GM12864 (cell line): ENCODE data around the gene CRADD.
"Not testable (repeated sequence)": the region's sequence is repeated elsewhere in the genome, so short reads cannot be mapped to it uniquely, and the experiment has no call there.

Experiments used
- DNase-seq: peaks from one replicate; pipeline ENCODE4 v3.0.0-alpha.2; 2011; ENCODE audit warnings: low read depth
- H3K4me3 ChIP-seq: 2 replicates; pipeline ENCODE4 v1.5.1; 2011; ENCODE audit warnings: mild to moderate bottlenecking, low read depth, low read length, control low read depth
- CTCF ChIP-seq: IDR thresholded peaks from 2 replicates; pipeline ENCODE4 v1.5.1; 2011; ENCODE audit warnings: low read depth, mild to moderate bottlenecking, moderate library complexity, low read length, control low read depth, inconsistent platforms; ENCODE audit errors: missing control alignments

Gene CRADD

GRCh38 chr12:93780101-93780641 lies 103.0 kb downstream of the CRADD start:
- DNase-seq = no peak
- no peak for TF ChIP-seq CTCF
- no peak overlapping the region for H3K4me3 ChIP-seq

DNA sequence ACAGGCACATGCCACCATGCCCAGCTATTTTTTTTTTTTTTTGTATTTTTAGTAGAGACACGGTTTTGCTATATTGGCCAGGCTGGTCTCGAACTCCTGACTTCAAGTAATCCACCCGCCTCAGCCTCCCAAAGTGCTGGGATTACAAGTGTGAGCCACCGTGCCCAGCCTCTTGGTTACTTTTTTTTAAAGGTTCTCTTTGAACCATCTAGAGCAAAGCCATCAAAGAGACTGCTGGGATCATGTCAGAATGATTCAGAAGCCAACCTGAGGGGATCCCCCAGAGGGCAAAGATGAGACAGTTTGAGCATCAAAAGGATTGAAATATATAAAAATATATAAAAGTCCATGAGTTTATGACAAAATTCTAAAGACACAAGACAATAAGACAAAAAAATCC lies 103.7 kb downstream of the CRADD start:
- not testable (repeated sequence) for DNase-seq, H3K4me3 ChIP-seq

DNA sequence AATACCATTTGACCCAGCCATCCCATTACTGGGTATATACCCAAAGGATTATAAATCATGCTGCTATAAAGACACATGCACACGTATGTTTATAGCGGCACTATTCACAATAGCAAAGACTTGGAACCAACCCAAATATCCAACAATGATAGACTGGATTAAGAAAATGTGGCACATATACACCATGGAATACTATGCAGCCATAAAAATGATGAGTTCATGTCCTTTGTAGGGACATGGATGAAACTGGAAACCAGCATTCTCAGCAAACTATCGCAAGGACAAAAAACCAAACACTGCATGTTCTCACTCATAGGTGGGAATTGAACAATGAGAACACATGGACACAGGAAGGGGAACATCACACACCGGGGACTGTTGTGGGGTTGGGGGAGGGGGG lies 104.8 kb downstream of the CRADD start:
- H3K4me3 ChIP-seq, DNase-seq: not testable (repeated sequence)

GRCh38 chr12:93782853-93783252 lies 105.7 kb downstream of the CRADD start:
- no peak for TF ChIP-seq CTCF
- no peak overlapping the region for H3K4me3 ChIP-seq
- no peak for DNase-seq

- no peak for TF ChIP-seq CTCF
- no peak for DNase-seq
- no peak overlapping the region for H3K4me3 ChIP-seq
Observed at GRCh38 chr12:93783832-93784231, 106.7 kb downstream of the CRADD start.

DNA sequence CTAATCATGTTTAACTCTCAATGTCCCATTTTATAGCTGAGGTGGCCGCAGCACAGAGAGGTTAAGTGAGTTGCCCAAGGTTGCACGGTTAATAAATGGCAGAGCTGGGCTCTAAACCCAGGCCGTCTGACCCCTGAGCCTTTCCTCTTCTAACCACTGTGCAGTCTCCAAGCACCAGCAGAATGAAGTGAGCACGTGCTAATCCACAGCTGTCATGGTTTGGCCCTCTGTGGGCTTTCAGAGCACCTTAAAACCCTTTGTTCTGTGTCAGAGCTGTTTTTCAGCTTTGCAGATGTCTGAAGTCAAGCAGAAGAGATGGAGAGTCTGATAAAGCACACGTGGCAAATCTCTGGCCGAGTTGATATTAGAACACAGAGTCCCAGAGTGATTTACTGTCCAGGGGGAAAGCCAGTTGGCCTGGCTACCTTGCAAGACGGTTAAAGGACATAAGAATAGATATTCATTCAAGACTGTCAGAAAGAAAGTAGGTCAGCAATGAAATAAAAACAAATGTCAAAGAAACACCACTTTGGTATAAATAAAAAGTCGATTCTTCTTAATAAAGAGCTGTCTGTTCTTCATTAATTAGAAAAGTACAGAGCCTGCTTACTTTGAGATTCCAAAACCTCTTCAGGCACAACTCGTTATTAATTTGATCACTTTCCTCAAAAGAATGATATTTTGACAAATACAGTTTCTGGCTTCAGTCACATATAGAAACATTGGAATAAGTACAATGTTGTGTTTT lies 107.3 kb downstream of the CRADD start:
- DNase-seq = no peak
- no peak overlapping the region for H3K4me3 ChIP-seq
- TF ChIP-seq CTCF = no peak

GRCh38 chr12:93785249-93786010 lies 108.3 kb downstream of the CRADD start:
- no peak for DNase-seq
- no peak overlapping the region for H3K4me3 ChIP-seq
- no peak for TF ChIP-seq CTCF
